ENCODE results near the gene ONECUT2. TPM values are rescaled to one million over a fixed set of nuclear protein-coding genes. Genes with fewer than 3 reads are reported as not detected.

ONECUT2 gene
- total RNA-seq, 1 donor from 2014 or later, result 0.41 TPM

GRCh38 chr18:57423821-57424220 lies 11.4 kb upstream of the ONECUT2 start:
- Histone ChIP-seq H3K27me3 (ENCODE audit: low read depth) (peaks cover 93% of the 10 kb centered on the region), H3K4me3 (no peak overlapping the region), H3K36me3 (no peaks in the 10 kb centered on the region), H3K9me3 (replicated peaks) (peaks cover 12% of the 10 kb centered on the region), H3K4me1 (peaks cover 17% of the 10 kb centered on the region), H3K27ac (replicated peaks) (no peak overlapping the region)
- TF ChIP-seq, protein P1, sequence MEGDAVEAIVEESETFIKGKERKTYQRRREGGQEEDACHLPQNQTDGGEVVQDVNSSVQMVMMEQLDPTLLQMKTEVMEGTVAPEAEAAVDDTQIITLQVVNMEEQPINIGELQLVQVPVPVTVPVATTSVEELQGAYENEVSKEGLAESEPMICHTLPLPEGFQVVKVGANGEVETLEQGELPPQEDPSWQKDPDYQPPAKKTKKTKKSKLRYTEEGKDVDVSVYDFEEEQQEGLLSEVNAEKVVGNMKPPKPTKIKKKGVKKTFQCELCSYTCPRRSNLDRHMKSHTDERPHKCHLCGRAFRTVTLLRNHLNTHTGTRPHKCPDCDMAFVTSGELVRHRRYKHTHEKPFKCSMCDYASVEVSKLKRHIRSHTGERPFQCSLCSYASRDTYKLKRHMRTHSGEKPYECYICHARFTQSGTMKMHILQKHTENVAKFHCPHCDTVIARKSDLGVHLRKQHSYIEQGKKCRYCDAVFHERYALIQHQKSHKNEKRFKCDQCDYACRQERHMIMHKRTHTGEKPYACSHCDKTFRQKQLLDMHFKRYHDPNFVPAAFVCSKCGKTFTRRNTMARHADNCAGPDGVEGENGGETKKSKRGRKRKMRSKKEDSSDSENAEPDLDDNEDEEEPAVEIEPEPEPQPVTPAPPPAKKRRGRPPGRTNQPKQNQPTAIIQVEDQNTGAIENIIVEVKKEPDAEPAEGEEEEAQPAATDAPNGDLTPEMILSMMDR (IDR thresholded peaks at IDR 0.05; ENCODE audit: borderline replicate concordance), result no peak
- intact Hi-C loops (cut with micrococcal nuclease), result no loop called here
- DNase-seq, result no peak

DNA sequence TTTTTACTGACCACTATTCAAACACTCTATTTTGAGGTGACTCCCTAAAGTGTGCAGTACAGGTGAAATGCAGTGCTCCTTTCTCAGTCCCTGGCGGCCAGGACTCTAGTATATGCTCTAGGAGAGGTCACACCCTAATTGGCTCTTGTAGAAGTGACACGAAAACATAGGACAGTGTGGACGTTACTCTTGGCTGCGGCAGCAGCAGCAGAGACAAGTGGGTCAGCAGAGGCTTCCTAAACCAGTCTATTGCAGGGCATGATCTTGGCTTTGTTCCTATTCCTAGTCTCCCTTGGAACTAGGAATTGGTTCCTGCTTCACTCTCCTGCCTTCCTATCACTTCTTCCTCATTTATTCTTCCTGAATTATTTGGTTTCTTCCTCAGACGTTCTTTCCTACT lies 10.1 kb upstream of the ONECUT2 start:
- peaks cover 14% of the 10 kb centered on the region for H3K9me3 ChIP-seq (replicated peaks)
- no peak overlapping the region for H3K27ac ChIP-seq (replicated peaks)
- intact Hi-C loops (cut with micrococcal nuclease), result no loop called here
- H3K4me3 ChIP-seq, result no peak overlapping the region
- peaks cover 23% of the 10 kb centered on the region for H3K4me1 ChIP-seq
- TF ChIP-seq, protein P1 (IDR thresholded peaks at IDR 0.05; ENCODE audit: borderline replicate concordance), result no peak
- no peaks in the 10 kb centered on the region for H3K36me3 ChIP-seq
- peaks cover 100% of the 10 kb centered on the region for H3K27me3 ChIP-seq (ENCODE audit: low read depth)
- no peak for DNase-seq

- H3K27ac ChIP-seq (replicated peaks), result no peak overlapping the region
- H3K36me3 ChIP-seq, result no peaks in the 10 kb centered on the region
- intact Hi-C loops (cut with micrococcal nuclease), result no loop called here
- DNase-seq, result no peak
- peaks cover 25% of the 10 kb centered on the region for H3K4me1 ChIP-seq
- H3K27me3 ChIP-seq (ENCODE audit: low read depth), result peaks cover 100% of the 10 kb centered on the region
- no peak overlapping the region for H3K4me3 ChIP-seq
- TF ChIP-seq, protein P1 (IDR thresholded peaks at IDR 0.05; ENCODE audit: borderline replicate concordance), result no peak
- peaks cover 8% of the 10 kb centered on the region for H3K9me3 ChIP-seq (replicated peaks)
These were observed 9.0 kb upstream of the ONECUT2 start for GRCh38 chr18:57426187-57426586.

- TF ChIP-seq, protein P1 (IDR thresholded peaks at IDR 0.05; ENCODE audit: borderline replicate concordance), result no peak
- Histone ChIP-seq H3K9me3 (replicated peaks) (peaks cover 7% of the 10 kb centered on the region), H3K27me3 (ENCODE audit: low read depth) (peaks cover 100% of the 10 kb centered on the region), H3K36me3 (no peaks in the 10 kb centered on the region), H3K27ac (replicated peaks) (no peak overlapping the region), H3K4me3 (peak overlapping the region; percentile 58), H3K4me1 (peaks cover 25% of the 10 kb centered on the region)
- no peak for DNase-seq
- intact Hi-C loops (cut with micrococcal nuclease), result no loop called here
These were observed 7.6 kb upstream of the ONECUT2 start for GRCh38 chr18:57427429-57428201.

GRCh38 chr18:57428221-57429150 lies 6.7 kb upstream of the ONECUT2 start:
- no peak for DNase-seq
- peak overlapping the region; percentile 58 for H3K4me3 ChIP-seq
- peaks cover 100% of the 10 kb centered on the region for H3K27me3 ChIP-seq (ENCODE audit: low read depth)
- intact Hi-C loops (cut with micrococcal nuclease), result no loop called here
- H3K4me1 ChIP-seq, result peaks cover 25% of the 10 kb centered on the region
- H3K36me3 ChIP-seq, result no peaks in the 10 kb centered on the region
- TF ChIP-seq, protein P1 (IDR thresholded peaks at IDR 0.05; ENCODE audit: borderline replicate concordance), result no peak
- no peak overlapping the region for H3K27ac ChIP-seq (replicated peaks)
- H3K9me3 ChIP-seq (replicated peaks), result peaks cover 7% of the 10 kb centered on the region

Data from left ventricle myocardium inferior (tissue), 1 donor.